MM.1S (cell line): ENCODE results near the gene ITGA11.

ENCODE experiments used
- DNase-seq: peaks from one replicate; pipeline ENCODE4 v3.0.0-alpha.2; 2015
- H2AFZ ChIP-seq: fragments of 300-600 bp; sonication (generic); 2 replicates; pipeline ENCODE4 v1.6.0; 2016; ENCODE audit warnings: antibody characterized with exemption, low read length
- H3F3A ChIP-seq: fragments of 300-600 bp; sonication (generic); 2 replicates; pipeline ENCODE4 v1.6.1; 2016; ENCODE audit warnings: mild to moderate bottlenecking, antibody characterized with exemption, low read length, moderate library complexity, mixed read lengths; ENCODE audit not compliant: insufficient read depth
- H3K27ac ChIP-seq: fragments of 300-600 bp; sonication (generic); 2 replicates; pipeline ENCODE4 v1.5.1; 2016; ENCODE audit warnings: mild to moderate bottlenecking, low read length
- H3K27me3 ChIP-seq: fragments of 300-600 bp; sonication (generic); replicated peaks from 2 replicates; pipeline ENCODE4 v1.6.0; 2016; ENCODE audit warnings: low read length; ENCODE audit not compliant: insufficient read depth
- H3K36me3 ChIP-seq: fragments of 300-600 bp; sonication (generic); replicated peaks from 2 replicates; pipeline ENCODE4 v1.6.1; 2016; ENCODE audit warnings: mild to moderate bottlenecking, low read length, mixed read lengths; ENCODE audit not compliant: insufficient read depth
- H3K4me1 ChIP-seq: fragments of 300-600 bp; sonication (generic); 2 replicates; pipeline ENCODE4 v1.6.1; 2016; ENCODE audit warnings: low read length, mixed read lengths
- H3K4me2 ChIP-seq: fragments of 300-600 bp; sonication (generic); 2 replicates; pipeline ENCODE4 v1.6.0; 2016; ENCODE audit warnings: low read depth, low read length
- H3K4me3 ChIP-seq: fragments of 300-600 bp; sonication (generic); 2 replicates; pipeline ENCODE4 v1.5.1; 2016; ENCODE audit warnings: low read length, mixed read lengths
- H3K79me2 ChIP-seq: fragments of 300-600 bp; sonication (generic); 2 replicates; pipeline ENCODE4 v1.6.1; 2016; ENCODE audit warnings: mixed run types, low read length, mixed read lengths
- H3K9ac ChIP-seq: fragments of 300-600 bp; sonication (generic); 2 replicates; pipeline ENCODE4 v1.6.1; 2016; ENCODE audit warnings: low read length, mixed read lengths
- H3K9me2 ChIP-seq: fragments of 300-600 bp; sonication (generic); replicated peaks from 2 replicates; pipeline ENCODE4 v1.6.1; 2016; ENCODE audit warnings: mild to moderate bottlenecking, low read length, mixed read lengths; ENCODE audit not compliant: insufficient read depth
- H3K9me3 ChIP-seq: fragments of 300-600 bp; sonication (generic); replicated peaks from 2 replicates; pipeline ENCODE4 v1.6.1; 2016; ENCODE audit warnings: mild to moderate bottlenecking, low read length, mixed read lengths; ENCODE audit not compliant: insufficient read depth
- H4K20me1 ChIP-seq: fragments of 300-600 bp; sonication (generic); 2 replicates; pipeline ENCODE4 v1.6.1; 2016; ENCODE audit warnings: mild to moderate bottlenecking, low read length, moderate library complexity, mixed read lengths; ENCODE audit not compliant: insufficient read depth
- CTCF ChIP-seq: fragments of 300-600 bp; sonication (generic); IDR thresholded peaks from 2 replicates; pipeline ENCODE4 v1.5.1; 2016; ENCODE audit warnings: antibody characterized with exemption, low read length, mixed read lengths
- EZH2 ChIP-seq: fragments of 300-600 bp; sonication (generic); optimal IDR thresholded peaks from 2 replicates; pipeline ENCODE3; 2017; ENCODE audit warnings: low read depth, mild to moderate bottlenecking, antibody characterized with exemption, low read length, mixed read lengths
- EZH2phosphoT487 ChIP-seq: fragments of 300-600 bp; sonication (generic); IDR thresholded peaks from 2 replicates; pipeline ENCODE4 v1.6.1; 2018; ENCODE audit warnings: antibody characterized with exemption, low read length

ITGA11 gene

GRCh38 chr15:68413363-68414205 lies 18.4 kb downstream of the ITGA11 start:
- H3K79me2 ChIP-seq = no peaks in the 10 kb centered on the region
- H3K9ac ChIP-seq = no peak overlapping the region
- no peak for DNase-seq
- no peaks in the 10 kb centered on the region for H3K27me3 ChIP-seq
- H3K4me1 ChIP-seq = no peaks in the 10 kb centered on the region
- no peak for TF ChIP-seq EZH2
- no peak for TF ChIP-seq CTCF
- no peak for TF ChIP-seq EZH2phosphoT487
- no peaks in the 10 kb centered on the region for H3K9me3 ChIP-seq
- no peak overlapping the region for H3K4me3 ChIP-seq
- H3K4me2 ChIP-seq = no peak overlapping the region
- H3K27ac ChIP-seq = no peak overlapping the region
- H2AFZ ChIP-seq = no peak overlapping the region
- H3K9me2 ChIP-seq = no peaks in the 10 kb centered on the region
- no peaks in the 10 kb centered on the region for H3F3A ChIP-seq
- H3K36me3 ChIP-seq = no peaks in the 10 kb centered on the region
- no peaks in the 10 kb centered on the region for H4K20me1 ChIP-seq

- Histone ChIP-seq H3K27ac (no peak overlapping the region), H3K36me3 (no peaks in the 10 kb centered on the region), H3K9me3 (no peaks in the 10 kb centered on the region), H2AFZ (no peak overlapping the region), H3K4me1 (no peaks in the 10 kb centered on the region), H4K20me1 (no peaks in the 10 kb centered on the region), H3K27me3 (no peaks in the 10 kb centered on the region), H3K79me2 (no peaks in the 10 kb centered on the region), H3K9me2 (no peaks in the 10 kb centered on the region), H3K4me3 (no peak overlapping the region), H3K4me2 (no peak overlapping the region), H3K9ac (no peak overlapping the region), H3F3A (no peaks in the 10 kb centered on the region)
- TF ChIP-seq EZH2 (no peak), EZH2phosphoT487 (no peak), CTCF (no peak)
- DNase-seq = no peak
Measured at GRCh38 chr15:68412218-68412617, 19.7 kb downstream of the ITGA11 start.

- no peaks in the 10 kb centered on the region for H3K9me2 ChIP-seq
- no peak for TF ChIP-seq EZH2phosphoT487
- TF ChIP-seq CTCF = no peak
- no peak overlapping the region for H2AFZ ChIP-seq
- no peaks in the 10 kb centered on the region for H3K79me2 ChIP-seq
- no peaks in the 10 kb centered on the region for H3F3A ChIP-seq
- H4K20me1 ChIP-seq = no peaks in the 10 kb centered on the region
- no peak overlapping the region for H3K4me3 ChIP-seq
- H3K4me1 ChIP-seq = no peaks in the 10 kb centered on the region
- H3K4me2 ChIP-seq = no peak overlapping the region
- no peak for DNase-seq
- no peak overlapping the region for H3K27ac ChIP-seq
- H3K27me3 ChIP-seq = no peaks in the 10 kb centered on the region
- no peak overlapping the region for H3K9ac ChIP-seq
- H3K36me3 ChIP-seq = no peaks in the 10 kb centered on the region
- H3K9me3 ChIP-seq = no peaks in the 10 kb centered on the region
Measured at GRCh38 chr15:68411735-68412134, 20.2 kb downstream of the ITGA11 start.
